PFSK-1 (cell line): ENCODE results near the gene TEKT5.

Experiments used
- FOXP2 ChIP-seq: optimal IDR thresholded peaks from 2 replicates; pipeline ENCODE3; 2011; ENCODE audit warnings: borderline replicate concordance, control low read depth, inconsistent platforms; ENCODE audit not compliant: insufficient read depth; ENCODE audit errors: extremely low read length, extremely low read depth
- POLR2AphosphoS5 ChIP-seq: IDR thresholded peaks from 2 replicates; pipeline ENCODE4 v1.6.1; 2012; ENCODE audit warnings: low read depth, mild to moderate bottlenecking, control low read depth, low read length, moderate library complexity
- REST ChIP-seq, 2 experiments: IDR thresholded peaks; 2 replicates each; pipeline versions ENCODE4 v1.6.1 to v1.8.0; 2011 to 2012; ENCODE audit warnings: low read depth in 2 of 2, low read length in 2 of 2, control low read depth in 1 of 2, inconsistent platforms in 1 of 2, mild to moderate bottlenecking in 1 of 2, moderate library complexity in 1 of 2; ENCODE audit not compliant: insufficient read depth in 1 of 2
- SIN3A ChIP-seq: IDR thresholded peaks from 2 replicates; pipeline ENCODE4 v1.6.1; 2012; ENCODE audit warnings: mild to moderate bottlenecking, low read length, moderate library complexity, borderline replicate concordance; ENCODE audit not compliant: insufficient read depth
- TAF1 ChIP-seq: IDR thresholded peaks from 2 replicates; pipeline ENCODE4 v1.6.1; 2012; ENCODE audit warnings: low read length, control low read depth, borderline replicate concordance; ENCODE audit not compliant: insufficient read depth

GRCh38 chr16:10694306-10694705, 424 bp downstream of the TEKT5 start:
- TF ChIP-seq REST (IDR thresholded peaks at IDR 0.05; ENCODE audit: insufficient read depth in 1 of 2, low read depth in 2 of 2, low read length in 2 of 2), result no peak
- TF ChIP-seq TAF1, result no peak
- TF ChIP-seq SIN3A, result no peak
- no peak for TF ChIP-seq POLR2AphosphoS5
- TF ChIP-seq FOXP2, result no peak
